H1 (cell line): Measurements from ENCODE around the gene LMBR1. TPM values are rescaled to one million over a fixed set of nuclear protein-coding genes. Genes with fewer than 3 reads are reported as not detected.
A peak's percentile ranks its signal among the peaks of the same experiment; 100 is the strongest.

Experiments
- CHD7 ChIP-seq: fragments of 300-600 bp; sonication (generic); IDR thresholded peaks from 2 replicates; pipeline ENCODE4 v1.7.1; 2012; ENCODE audit warnings: low read length, moderate library complexity, mild to moderate bottlenecking, inconsistent platforms; ENCODE audit not compliant: insufficient replicate concordance
- CTBP2 ChIP-seq: IDR thresholded peaks from 2 replicates; pipeline ENCODE4 v1.7.0; 2011; ENCODE audit warnings: borderline replicate concordance, mild to moderate bottlenecking, moderate library complexity, mixed read lengths, low read length; ENCODE audit not compliant: insufficient read depth, insufficient read length
- EGR1 ChIP-seq: IDR thresholded peaks from 2 replicates; pipeline ENCODE4 v1.6.1; 2011; ENCODE audit warnings: low read depth, low read length, borderline replicate concordance
- GABPA ChIP-seq: IDR thresholded peaks from 2 replicates; pipeline ENCODE4 v1.6.1; 2011; ENCODE audit warnings: mild to moderate bottlenecking, low read length, moderate library complexity, borderline replicate concordance; ENCODE audit not compliant: insufficient read depth
- GTF2F1 ChIP-seq: IDR thresholded peaks from 2 replicates; pipeline ENCODE4 v1.6.1; 2012; ENCODE audit warnings: low read depth, low read length, improper control_type of control experiment, borderline replicate concordance
- MAFK ChIP-seq: IDR thresholded peaks from 2 replicates; pipeline ENCODE4 v1.6.1; 2012; ENCODE audit warnings: low read depth, mild to moderate bottlenecking, improper control_type of control experiment, low read length
- RAD21 ChIP-seq, 2 experiments: IDR thresholded peaks in 1 of 2; conservative IDR thresholded peaks in 1 of 2; 2 replicates each; pipeline ENCODE4 v1.6.1; 2011; ENCODE audit warnings: low read depth in 2 of 2, low read length in 2 of 2, improper control_type of control experiment in 1 of 2, inconsistent platforms in 1 of 2, mild to moderate bottlenecking in 1 of 2, moderate library complexity in 1 of 2
- SIN3A ChIP-seq, 2 experiments: IDR thresholded peaks in 1 of 2; conservative IDR thresholded peaks in 1 of 2; 2 replicates each; pipeline ENCODE4 v1.6.1; 2011 to 2012; ENCODE audit warnings: low read length in 2 of 2, improper control_type of control experiment in 1 of 2, low read depth in 1 of 2, mild to moderate bottlenecking in 1 of 2
- SP2 ChIP-seq: IDR thresholded peaks from 2 replicates; pipeline ENCODE4 v1.6.1; 2012; ENCODE audit warnings: mild to moderate bottlenecking, low read length, inconsistent platforms
- polyA plus RNA-seq, 7 experiments: library from polyadenylated mRNA; depleted of rRNA in 3 of 7; stranded (reverse) in 5 of 7; unstranded in 2 of 7; fragments of >200 nt in 5 of 7; fragments of 200-250 nt in 2 of 7; gene quantifications; 1 replicate in 5 of 7; 2 replicates in 1 of 7; 4 replicates in 1 of 7; pipeline versions ENCODE4 v1.2.1 to v1.2.3, GENCODE V29; 2011 to 2013; ENCODE audit warnings: missing spikeins in 2 of 7, mixed read lengths in 2 of 7
- total RNA-seq: library from RNA; stranded (reverse); fragmentation: NEBNext Ultra II Directional; extraction: Animal tissue kit (Norgen Biotek cat#: 25700); gene quantifications from 2 replicates; pipeline ENCODE4 v1.2.1, GENCODE V29; 2021

Gene LMBR1
- total and polyA plus RNA-seq, 2 of the 8 experiments (the other 6 are each of a cell fraction or from before 2014, with no cell fraction given), result 15.1 to 70.4 TPM

- TF ChIP-seq CHD7, result no peak
- TF ChIP-seq CTBP2, result no peak
- TF ChIP-seq RAD21 (IDR thresholded peaks at IDR 0.05 in 1 of 2, conservative IDR thresholded peaks at IDR 0.05 in 1 of 2; ENCODE audit: low read depth in 2 of 2, low read length in 2 of 2), result no peak
- TF ChIP-seq GTF2F1, result no peak; the same call in 1 of the 2 replicates
- TF ChIP-seq SP2, result no peak
- peak in 1 of 2 experiments; percentile 71; a peak in 2 of 4 replicates for TF ChIP-seq SIN3A (conservative IDR thresholded peaks at IDR 0.05 in 1 of 2, IDR thresholded peaks at IDR 0.05 in 1 of 2; ENCODE audit: low read depth in 1 of 2, low read length in 2 of 2)
- TF ChIP-seq GABPA, result 0 out of 2 replicates have a peak, but pooled peaks have one; percentile 12
- TF ChIP-seq MAFK, result no peak
- TF ChIP-seq EGR1, result peak; percentile 80; the same call in 1 of the 2 replicates
These were observed 252.6 kb downstream of the LMBR1 start, which contains the start of gene RNF32 (continued) for GRCh38 chr7:156640257-156640948.
